ENCODE results near the gene ARHGAP12. TPM values are rescaled to one million over a fixed set of nuclear protein-coding genes. Genes with fewer than 3 reads are reported as not detected.
"Not testable (repeated sequence)": the region's sequence is repeated elsewhere in the genome, so short reads cannot be mapped to it uniquely, and the experiment has no call there.

ARHGAP12 gene, protein sequence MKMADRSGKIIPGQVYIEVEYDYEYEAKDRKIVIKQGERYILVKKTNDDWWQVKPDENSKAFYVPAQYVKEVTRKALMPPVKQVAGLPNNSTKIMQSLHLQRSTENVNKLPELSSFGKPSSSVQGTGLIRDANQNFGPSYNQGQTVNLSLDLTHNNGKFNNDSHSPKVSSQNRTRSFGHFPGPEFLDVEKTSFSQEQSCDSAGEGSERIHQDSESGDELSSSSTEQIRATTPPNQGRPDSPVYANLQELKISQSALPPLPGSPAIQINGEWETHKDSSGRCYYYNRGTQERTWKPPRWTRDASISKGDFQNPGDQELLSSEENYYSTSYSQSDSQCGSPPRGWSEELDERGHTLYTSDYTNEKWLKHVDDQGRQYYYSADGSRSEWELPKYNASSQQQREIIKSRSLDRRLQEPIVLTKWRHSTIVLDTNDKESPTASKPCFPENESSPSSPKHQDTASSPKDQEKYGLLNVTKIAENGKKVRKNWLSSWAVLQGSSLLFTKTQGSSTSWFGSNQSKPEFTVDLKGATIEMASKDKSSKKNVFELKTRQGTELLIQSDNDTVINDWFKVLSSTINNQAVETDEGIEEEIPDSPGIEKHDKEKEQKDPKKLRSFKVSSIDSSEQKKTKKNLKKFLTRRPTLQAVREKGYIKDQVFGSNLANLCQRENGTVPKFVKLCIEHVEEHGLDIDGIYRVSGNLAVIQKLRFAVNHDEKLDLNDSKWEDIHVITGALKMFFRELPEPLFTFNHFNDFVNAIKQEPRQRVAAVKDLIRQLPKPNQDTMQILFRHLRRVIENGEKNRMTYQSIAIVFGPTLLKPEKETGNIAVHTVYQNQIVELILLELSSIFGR
- 43.5 and 49.8 TPM in 2 replicates for total RNA-seq (2014; rRNA removed)
- 7.7 TPM for polyA plus RNA-seq (2012)

DNA sequence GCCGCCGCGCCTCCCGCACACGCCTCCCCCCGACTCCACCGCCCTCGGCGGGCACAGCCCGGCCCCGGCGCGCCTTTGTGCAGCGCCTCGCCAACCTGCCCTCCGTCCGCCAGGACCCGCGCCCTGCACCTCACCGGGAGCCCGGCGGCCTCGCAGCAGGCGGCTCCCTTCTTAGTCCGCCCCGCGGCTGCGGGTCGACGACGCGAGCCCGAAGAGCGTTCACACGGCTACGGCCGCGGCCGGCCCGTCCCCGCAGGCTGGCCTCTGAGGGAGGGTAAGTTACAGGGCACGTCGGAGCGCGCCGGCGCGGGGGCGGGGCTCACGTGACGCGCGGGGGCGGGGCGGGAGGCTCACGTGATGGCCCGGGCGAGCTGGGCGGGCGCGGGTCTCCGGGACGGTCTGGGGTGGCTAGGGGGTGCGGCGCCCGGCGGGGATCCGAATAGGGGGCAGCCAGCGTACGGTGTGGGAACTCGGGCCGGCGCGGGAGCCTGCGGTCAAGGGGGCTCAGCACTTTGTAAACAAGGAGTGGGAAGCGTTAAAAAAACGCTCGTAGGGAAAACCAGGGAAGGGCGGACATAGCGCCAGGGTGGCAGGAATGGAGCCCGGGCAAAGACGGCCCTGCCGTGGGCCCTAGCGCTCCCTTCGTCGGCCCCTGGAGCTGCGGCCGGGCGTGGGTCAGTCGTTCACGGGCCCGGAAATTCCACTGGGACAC lies at the start of gene ARHGAP12:
TSS of gene ARHGAP12 (minus strand) at position 283 of the 712 bp plus-strand sequence. CDS start 19,976 bp downstream, outside the sequence.
- DNase-seq (ENCODE audit: low read depth): peak; percentile 84

DNA sequence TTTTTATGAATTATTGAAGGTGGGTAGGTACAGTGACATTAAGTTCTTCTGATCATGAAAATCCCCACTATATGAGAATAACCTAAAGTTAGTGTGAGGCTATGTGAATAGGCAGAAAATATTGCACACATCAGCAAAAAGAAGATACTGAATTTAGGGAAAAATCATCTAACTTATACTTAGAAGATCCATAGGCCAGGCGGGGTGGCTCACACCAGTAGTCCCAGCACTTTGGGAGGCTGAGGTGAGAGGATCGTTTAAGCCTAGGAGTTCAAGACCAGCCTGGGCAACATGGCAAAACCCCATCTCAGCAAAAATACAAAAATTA lies 49.5 kb upstream of the ARHGAP12 start:
- no peak for DNase-seq (ENCODE audit: low read depth)

DNA sequence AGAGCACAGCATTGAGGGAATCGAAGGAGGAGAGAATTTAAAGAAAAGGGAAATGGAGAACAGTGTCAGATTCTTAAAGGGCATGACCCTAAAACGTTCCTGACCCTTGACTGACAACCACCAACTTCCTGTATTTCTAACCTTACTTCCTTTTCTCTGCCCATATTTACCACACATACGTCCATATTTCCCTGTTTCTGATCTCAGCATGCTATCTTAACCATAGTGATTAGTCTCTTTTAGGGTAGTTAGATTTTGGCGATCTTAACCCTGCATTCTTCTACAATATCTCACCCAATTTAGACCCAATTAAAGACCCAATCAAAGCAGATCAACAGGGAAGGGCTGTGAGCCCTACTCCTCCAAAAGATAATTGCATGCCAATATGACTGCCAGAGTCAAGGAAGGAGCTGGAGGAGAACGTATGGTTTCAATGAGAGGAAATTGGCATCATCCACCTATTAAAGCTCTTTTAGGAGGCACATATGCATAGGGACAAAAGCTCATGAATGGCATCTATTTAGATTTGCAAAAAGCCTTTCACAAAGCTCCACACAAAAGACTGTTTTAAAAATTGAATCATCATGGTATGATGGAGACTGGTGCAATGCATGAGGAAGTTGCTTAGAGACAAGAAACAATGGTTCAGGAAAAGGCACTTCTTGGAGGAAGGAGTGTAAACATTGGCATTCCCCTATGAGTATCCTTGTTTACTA lies 49.0 kb upstream of the ARHGAP12 start:
- DNase-seq (ENCODE audit: low read depth): peak; percentile 50

DNA sequence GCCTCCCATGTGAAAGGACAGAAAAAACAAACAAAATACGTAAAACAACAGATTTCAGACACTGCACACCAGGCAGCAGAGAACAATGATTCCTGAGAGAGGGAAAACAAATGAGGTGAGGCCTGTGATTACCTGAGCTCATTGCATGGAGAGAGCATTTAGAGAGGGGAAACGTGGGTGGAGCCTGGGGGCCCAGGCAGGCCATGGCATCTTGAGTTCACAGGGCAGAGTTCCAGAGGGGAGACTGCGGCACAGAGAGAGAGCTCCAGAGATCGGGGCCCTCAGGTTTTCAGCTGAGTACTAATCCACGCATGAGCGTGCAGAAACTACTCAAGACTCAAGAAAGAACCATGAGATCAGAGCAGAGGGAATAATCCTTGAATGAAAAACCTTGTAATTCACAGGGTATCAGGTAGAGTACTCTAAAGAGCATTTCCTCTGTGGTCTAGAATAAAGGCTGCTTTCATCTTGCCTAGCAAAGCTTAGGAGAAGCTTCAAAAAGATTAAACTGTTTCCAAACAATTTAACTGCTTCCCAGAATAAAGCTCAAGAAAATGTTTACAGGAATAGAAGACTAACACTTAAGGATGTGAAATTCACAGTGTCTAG lies 46.6 kb upstream of the ARHGAP12 start:
- no peak for DNase-seq (ENCODE audit: low read depth)

DNA sequence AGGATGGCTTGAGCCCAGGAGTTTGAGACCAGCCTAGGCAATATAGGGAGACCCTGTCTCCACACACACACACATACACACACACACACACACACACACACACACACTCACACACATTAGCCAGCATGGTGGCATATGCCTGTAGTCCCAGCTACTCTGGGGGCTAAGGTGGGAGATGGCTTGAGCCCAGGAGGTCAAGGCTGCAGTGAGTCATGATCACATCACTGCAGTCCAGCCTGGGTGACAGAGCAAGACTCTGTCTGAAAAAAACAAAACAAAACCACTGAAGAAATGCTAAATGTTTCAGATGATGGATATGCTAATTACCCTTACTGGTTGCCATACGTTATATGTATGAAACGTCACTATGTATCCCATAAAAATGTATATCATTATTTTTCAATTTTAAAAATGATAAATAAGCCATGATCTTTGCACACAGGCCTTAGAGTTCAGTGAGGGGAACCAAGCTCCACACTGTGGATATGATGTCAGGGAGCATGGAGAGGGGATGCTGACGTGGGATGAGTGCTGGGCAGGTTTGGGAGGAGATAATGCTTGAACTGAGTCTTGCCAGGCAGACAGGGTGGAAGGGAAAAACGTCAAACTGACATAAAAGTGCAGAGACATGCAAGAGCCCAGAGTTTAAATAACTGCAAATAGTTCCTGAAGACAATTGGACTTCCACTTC lies 45.9 kb upstream of the ARHGAP12 start:
- peak; percentile 46 for DNase-seq (ENCODE audit: low read depth)

DNA sequence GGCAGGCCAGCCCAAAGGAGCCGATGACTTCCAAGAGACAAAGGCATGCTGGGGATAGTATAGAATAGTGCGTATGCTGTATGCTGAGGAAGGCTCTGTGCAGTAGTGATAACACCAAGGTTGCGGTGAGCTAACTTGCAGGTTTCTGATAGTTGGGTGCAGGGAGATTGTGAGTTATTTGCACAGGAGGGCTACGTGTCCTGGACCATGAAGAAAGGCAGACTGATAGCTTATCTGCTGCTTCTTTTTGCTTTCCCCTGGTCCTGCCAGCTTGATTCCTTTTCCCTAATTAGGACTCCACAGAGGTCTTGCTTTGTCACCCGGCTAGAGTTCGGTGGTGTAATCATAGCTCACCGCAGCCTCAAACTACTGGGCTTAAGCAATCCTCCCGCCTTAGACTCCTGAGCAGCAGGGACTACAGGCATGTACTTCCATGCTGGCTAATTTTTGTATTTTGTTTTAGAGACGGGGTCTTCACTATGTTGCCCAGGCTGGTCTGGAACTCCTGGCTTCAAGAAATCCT lies 43.9 kb upstream of the ARHGAP12 start:
- no peak for DNase-seq (ENCODE audit: low read depth)

DNA sequence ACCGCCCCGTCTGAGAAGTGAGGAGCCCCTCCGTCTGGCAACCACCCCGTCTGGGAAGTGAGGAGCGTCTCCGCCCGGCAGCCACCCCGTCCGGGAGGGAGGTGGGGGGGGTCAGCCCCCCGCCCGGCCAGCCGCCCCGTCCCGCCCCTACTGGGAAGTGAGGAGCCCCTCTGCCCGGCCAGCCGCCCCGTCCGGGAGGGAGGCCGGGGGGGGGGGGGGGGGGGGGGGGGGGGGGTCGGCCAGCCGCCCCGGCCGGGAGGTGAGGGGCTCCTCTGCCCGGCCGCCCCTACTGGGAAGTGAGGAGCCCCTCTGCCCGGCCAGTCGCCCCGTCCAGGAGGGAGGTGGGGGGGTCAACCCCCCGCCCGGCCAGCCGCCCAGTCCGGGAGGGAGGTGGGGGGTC lies 41.2 kb upstream of the ARHGAP12 start:
- not testable (repeated sequence) for DNase-seq (ENCODE audit: low read depth)

DNA sequence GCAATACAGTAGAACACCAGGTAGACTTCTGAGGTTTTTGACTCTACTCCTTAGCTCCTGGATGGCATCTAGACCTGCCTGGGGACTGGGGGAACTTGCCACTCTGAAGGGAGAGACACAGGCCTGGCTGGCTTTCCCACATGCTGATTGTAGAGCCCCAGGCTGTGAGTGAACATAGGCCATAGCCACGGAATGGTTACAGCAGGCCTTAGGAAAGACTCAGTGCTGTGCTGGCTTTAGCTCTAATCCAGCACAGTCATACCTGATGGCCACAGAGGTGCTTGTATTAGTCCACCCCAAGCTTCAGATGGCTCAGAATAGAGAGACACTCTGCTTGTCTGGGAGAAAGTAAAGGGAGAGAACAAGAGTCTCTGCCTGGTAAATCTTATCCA lies 35.0 kb upstream of the ARHGAP12 start:
- no peak for DNase-seq (ENCODE audit: low read depth)

DNA sequence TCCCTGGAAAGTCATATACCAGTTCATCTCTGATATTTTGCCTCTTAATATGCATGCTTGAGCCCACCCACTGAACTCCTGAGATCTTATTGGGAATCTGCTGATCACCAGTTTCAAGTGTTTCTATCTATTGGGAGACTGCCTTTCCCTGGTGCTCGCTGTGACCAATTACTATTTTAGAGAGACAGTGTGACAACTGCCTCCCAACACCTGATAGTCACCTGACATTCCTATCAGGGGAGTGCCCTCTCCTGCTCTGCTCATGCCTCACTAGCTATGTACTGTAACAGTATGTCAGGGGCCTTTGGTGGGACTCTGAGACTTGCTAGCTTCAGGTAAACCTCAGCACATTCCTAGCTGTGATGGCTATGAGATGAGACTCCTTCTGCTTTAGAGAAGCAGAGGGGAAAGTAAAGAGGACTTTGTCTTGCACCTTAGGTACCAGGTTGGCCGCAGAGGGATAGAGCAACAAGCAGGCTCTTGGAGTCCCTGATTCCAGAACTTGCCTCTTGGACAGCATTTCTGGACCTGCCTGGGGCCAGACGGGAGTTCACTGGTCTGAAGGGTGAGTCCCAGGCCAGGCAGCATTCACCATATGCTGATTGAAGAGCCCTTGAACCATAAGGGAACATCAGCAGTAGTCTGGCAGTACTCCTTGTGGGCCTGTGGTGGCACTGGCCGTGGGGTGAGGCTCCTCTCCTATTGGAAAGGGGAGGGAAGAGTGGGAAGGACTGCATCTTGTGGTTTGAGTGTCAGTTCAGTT lies 34.4 kb upstream of the ARHGAP12 start:
- DNase-seq (ENCODE audit: low read depth): no peak

DNA sequence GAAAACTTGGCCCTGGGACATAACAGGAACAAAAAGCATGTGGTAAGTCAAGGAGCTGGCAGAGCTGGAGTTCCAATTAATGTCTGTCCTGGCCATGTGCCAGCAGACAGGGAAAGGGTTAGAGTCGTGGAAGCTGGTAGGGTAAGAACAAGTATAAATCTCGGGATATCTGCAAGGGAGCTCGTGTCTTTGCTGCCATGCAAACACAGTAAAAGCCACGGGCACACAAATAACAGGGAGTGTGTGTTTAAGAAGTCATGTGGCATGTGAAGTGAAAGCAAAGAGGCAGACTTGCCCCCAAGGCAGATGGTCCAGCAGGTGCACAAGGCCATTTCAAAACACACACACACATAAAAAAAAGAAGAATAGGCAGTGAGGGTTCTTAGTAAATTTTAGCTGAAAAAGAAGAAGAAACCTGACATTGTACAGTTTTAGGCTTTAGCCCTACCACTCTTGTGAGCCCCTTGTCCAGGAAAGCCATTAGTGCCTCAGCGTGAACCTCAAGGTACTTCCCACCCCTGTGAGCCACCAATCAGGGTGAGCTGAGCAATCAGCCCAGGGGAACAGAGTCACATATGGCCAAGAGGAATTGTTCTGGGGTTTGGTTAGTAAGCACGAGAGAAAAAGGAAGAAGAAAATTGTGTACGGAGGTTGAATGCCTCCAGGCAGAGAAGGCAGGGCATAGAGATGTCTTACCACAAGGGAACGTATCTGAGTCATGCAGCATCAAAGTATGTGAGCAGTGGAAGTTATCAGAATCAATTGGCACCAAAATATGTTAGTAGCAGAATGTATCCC lies 32.8 kb upstream of the ARHGAP12 start:
- DNase-seq (ENCODE audit: low read depth): peak; percentile 60

DNA sequence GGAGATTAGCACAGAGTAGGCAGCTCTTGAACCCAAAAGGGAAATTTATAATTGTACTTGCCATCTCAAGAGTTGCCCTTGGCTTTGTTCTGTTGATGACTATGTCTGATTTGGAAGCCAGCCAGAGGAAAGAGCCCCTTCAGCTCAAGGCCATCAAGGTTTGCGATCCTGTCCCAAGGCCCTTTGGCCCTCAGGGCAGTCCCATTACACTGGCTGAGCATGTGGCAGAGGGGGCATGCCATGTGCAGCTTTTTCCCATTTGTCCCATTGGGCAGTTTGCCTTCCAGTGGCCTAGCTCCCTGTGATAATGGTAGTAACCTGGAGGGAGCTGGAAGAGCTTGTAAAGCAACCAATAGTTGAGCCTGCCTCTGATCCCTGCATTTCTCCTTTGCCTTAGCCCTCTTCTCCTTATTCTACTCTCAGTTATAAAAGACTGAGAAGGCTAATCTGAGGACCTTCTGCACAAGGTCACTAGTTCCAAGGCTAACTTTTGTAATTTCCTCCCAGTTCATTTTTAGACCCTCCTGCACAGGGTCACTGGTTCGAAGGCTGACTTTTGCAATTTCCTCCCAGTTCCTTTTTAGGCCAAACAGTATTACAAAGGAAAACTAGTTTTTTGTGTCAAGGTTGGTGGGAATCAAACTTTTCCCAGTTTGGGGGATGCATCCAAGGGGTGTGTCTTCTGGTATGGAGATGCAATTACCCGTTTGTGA lies 31.0 kb upstream of the ARHGAP12 start:
- DNase-seq (ENCODE audit: low read depth): no peak

DNA sequence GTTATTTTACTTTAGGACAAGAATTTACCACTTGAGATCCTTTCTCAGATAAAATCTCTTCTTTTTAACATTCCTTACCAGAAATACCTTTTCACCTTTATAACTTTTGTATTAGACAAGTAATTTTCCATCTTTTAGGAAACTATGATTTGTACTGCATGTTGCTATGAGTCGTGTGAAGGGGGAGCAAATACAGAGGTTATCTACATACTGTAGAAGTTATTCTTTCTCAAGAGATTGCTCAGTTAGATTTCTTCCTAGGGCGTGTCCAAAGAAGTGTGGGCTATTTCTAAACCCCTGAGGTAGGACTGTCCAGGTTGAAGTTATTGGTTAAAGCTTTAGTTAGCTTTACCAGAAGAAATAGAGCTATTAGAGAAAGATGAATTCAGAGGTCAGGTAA lies 30.2 kb upstream of the ARHGAP12 start:
- DNase-seq (ENCODE audit: low read depth): no peak

DNA sequence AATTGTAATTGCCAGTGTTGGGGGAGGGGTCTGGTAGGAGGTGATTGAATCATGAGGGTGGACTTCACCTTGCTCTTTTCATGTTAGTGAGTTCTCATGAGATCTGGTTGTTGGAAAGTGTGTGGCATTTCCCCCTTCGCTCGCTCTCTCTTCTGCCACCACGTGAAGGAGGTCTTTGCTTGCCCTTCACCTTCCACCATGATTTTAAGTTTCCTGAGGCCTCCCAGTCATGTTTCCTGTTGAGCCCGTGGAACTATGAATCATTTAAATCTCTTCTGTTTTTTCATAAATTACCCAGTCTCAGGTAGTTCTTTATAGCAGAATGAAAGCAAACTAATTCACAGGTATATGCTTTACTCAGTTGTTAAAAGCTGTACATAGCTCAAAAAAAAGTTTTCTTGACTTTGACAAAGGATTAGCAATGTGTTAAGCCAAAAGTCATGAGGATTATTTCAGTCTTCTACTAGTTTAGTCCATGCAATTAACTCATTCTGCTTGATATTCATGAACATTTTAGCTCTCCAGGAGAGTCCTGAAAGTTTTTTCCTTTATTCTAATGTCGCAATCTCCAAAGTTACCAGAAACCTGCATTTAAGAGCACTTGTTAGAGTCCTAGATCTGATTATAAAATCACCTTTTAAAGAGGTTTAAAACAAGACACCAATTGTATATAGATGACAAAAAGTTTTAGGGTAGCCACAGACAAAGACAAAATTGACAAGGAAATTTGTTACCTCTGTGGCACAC lies 27.7 kb upstream of the ARHGAP12 start:
- no peak for DNase-seq (ENCODE audit: low read depth)

DNA sequence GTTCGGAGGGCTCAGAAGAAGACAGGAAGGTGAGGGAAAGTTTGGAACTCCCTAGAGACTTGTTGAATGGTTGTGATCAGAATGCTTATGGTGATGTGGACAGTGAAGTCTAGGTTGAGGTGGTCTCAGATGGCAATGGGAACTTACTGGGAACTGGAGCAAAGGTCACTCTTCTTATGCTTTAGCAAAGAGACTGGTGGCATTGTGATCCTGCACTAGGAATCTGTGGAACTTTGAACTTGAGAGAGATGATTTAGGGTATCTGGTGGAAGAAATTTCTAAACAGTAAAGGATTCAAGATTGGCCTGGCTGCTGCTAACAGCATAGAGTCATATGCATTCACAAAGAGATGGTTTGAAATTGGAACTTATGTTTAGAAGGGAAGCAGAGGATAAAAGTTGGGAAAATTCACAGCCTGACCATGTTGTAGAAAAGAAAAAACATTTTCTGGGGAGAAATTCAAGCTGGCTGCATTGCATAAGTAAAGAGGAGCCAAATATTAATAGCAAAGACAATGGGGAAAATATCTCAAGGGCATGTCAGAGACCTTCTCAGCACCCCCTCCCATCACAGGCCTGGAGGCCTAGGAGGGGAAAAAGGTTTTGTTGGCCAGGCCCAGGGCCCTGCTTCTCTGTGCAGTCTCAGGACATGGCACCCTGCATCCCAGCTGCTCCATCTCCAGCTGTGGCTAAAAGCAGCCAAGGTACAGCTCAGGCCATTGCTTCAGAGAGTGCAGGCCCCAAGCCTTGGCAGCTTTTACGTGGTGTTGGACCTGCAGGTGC lies 26.0 kb upstream of the ARHGAP12 start:
- no peak for DNase-seq (ENCODE audit: low read depth)

DNA sequence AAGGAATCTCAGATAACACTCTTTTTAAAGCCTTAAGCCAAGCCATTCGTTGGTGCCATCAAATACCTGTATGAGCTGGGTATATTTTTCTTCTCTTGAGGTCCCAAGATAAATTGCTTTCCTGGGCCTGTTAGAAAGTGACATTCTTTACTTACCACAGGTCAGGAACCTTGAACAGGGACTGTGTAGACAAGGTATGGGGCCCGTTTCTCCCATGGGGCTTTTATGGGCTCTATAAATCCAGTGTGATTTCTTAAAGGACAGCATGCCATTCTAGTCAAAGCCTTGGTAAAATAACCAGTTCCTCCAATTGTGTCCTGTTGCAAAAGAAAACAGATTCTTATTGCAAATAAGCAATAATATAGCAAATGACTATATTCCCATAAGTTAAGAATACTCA lies 24.8 kb upstream of the ARHGAP12 start:
- no peak for DNase-seq (ENCODE audit: low read depth)

DNA sequence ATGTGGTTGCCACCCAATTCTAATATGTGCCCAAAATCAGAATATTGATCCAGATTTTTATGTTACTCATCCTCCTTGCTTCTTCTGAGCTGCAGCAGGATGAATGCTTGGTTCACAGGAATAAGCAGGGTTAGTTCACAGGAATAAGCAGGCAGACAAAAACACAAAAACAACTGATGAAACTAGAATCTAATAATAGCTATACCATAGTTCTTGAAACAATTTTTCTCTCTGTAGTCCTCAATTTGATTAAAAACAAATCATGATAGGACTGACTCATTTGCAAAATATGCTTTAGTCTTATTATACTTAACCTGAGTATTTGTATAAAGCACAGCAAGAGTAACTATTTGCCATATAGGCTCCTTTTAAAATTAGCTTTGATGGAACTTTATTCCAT lies 24.4 kb upstream of the ARHGAP12 start:
- DNase-seq (ENCODE audit: low read depth): no peak

All from LHCN-M2 (cell line).